Body of pancreas (tissue), 4 donors: ENCODE results near the gene C10orf90.
"Not testable (repeated sequence)": the region's sequence is repeated elsewhere in the genome, so short reads cannot be mapped to it uniquely, and the experiment has no call there.

ENCODE experiments used
- POLR2A ChIP-seq, 3 donors: fragments of 450-650 bp; IDR thresholded peaks; one replicate each; pipeline ENCODE4 v1.6.1; 2016; ENCODE audit warnings: antibody characterized with exemption in 3 of 3, mild to moderate bottlenecking in 2 of 3
- TF ChIP-seq, protein P1 (sequence below), 7 experiments: fragments of 450-650 bp in 4 of 7; fragments of 200-600 bp in 3 of 7; sonication (generic) in 3 of 7; IDR thresholded peaks; one replicate each; pipeline ENCODE4 v1.5.1; 2016 to 2019; ENCODE audit warnings: antibody characterized with exemption in 7 of 7

DNA sequence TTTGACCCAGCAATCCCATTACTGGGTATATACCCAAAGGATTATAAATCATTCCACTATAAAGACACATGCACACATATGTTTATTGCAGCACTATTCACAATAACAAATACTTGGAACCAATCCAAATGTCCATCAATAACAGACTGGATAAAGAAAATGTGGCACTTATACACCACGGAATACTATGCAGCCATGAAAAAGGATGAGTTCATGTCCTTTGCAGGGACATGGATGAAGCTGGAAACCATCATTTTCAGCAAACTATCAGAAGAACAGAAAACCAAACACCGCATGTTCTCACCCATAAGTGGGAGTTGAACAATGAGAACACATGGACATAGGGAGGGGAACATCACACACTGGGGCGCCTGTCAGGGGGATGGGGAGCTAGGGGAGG is 291.3 kb downstream of the C10orf90 start:
- TF ChIP-seq, protein P1, sequence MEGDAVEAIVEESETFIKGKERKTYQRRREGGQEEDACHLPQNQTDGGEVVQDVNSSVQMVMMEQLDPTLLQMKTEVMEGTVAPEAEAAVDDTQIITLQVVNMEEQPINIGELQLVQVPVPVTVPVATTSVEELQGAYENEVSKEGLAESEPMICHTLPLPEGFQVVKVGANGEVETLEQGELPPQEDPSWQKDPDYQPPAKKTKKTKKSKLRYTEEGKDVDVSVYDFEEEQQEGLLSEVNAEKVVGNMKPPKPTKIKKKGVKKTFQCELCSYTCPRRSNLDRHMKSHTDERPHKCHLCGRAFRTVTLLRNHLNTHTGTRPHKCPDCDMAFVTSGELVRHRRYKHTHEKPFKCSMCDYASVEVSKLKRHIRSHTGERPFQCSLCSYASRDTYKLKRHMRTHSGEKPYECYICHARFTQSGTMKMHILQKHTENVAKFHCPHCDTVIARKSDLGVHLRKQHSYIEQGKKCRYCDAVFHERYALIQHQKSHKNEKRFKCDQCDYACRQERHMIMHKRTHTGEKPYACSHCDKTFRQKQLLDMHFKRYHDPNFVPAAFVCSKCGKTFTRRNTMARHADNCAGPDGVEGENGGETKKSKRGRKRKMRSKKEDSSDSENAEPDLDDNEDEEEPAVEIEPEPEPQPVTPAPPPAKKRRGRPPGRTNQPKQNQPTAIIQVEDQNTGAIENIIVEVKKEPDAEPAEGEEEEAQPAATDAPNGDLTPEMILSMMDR (IDR thresholded peaks at IDR 0.05): not testable (repeated sequence)
- TF ChIP-seq POLR2A (IDR thresholded peaks at IDR 0.05): not testable (repeated sequence)
